GM21576 (cell line): ENCODE data around the gene LRRN2.

Experiments used
- ATAC-seq: cut with Tn5 transposase; IDR thresholded peaks from one replicate; pipeline ENCODE4 v1.9.1; 2021; ENCODE audit warnings: mild to moderate bottlenecking, moderate library complexity; ENCODE audit not compliant: unreplicated experiment

LRRN2 gene

GRCh38 chr1:204712708-204713430 lies 27.3 kb upstream of the LRRN2 start:
- no peak for ATAC-seq

GRCh38 chr1:204711947-204712701 lies 26.6 kb upstream of the LRRN2 start:
- no peak for ATAC-seq

- no peak for ATAC-seq
These were observed 25.8 kb upstream of the LRRN2 start for GRCh38 chr1:204711103-204711946.

- no peak for ATAC-seq
These were observed 24.7 kb upstream of the LRRN2 start for GRCh38 chr1:204709960-204710912.

GRCh38 chr1:204709021-204709420 lies 23.5 kb upstream of the LRRN2 start:
- no peak for ATAC-seq

GRCh38 chr1:204706838-204707509 lies 21.4 kb upstream of the LRRN2 start:
- no peak for ATAC-seq

- ATAC-seq: no peak
These were observed 20.6 kb upstream of the LRRN2 start for GRCh38 chr1:204705888-204706837.

GRCh38 chr1:204705493-204705811 lies 19.9 kb upstream of the LRRN2 start:
- ATAC-seq: no peak

- no peak for ATAC-seq
These were observed 19.4 kb upstream of the LRRN2 start for GRCh38 chr1:204704794-204705492.

- no peak for ATAC-seq
These were observed 18.5 kb upstream of the LRRN2 start for GRCh38 chr1:204703826-204704612.

GRCh38 chr1:204703268-204703664 lies 17.7 kb upstream of the LRRN2 start:
- ATAC-seq: no peak

GRCh38 chr1:204702552-204703267 lies 17.2 kb upstream of the LRRN2 start:
- no peak for ATAC-seq

GRCh38 chr1:204701229-204701628 lies 15.7 kb upstream of the LRRN2 start:
- no peak for ATAC-seq

GRCh38 chr1:204697893-204698292 lies 12.4 kb upstream of the LRRN2 start:
- no peak for ATAC-seq

- ATAC-seq: no peak
These were observed 11.1 kb upstream of the LRRN2 start for GRCh38 chr1:204696606-204697005.

- ATAC-seq: no peak
These were observed 10.2 kb upstream of the LRRN2 start for GRCh38 chr1:204695692-204696091.

- ATAC-seq: no peak
These were observed 8.6 kb upstream of the LRRN2 start for GRCh38 chr1:204694145-204694544.
